22Rv1 (cell line): Measurements from ENCODE around the gene PABPN1.

ENCODE experiments used
- H3K27ac ChIP-seq: fragments of 450-650 bp; 2 replicates; pipeline ENCODE4 v1.5.1; 2017
- CTCF ChIP-seq: fragments of 450-650 bp; IDR thresholded peaks from 2 replicates; pipeline ENCODE4 v1.5.1; 2017; ENCODE audit warnings: mild to moderate bottlenecking
- ZFX ChIP-seq: fragments of 450-650 bp; IDR thresholded peaks from 2 replicates; pipeline ENCODE4 v1.6.1; 2017; ENCODE audit warnings: antibody characterized with exemption, borderline replicate concordance

PABPN1 gene

GRCh38 chr14:23319746-23320583, 1.3 kb upstream of the PABPN1 start:
- TF ChIP-seq CTCF (no peak), ZFX (no peak)
- peak overlapping the region; percentile 96 for H3K27ac ChIP-seq

- TF ChIP-seq ZFX: no peak
- TF ChIP-seq CTCF: peak; percentile 5; the same call in 1 of the 2 replicates
- peak overlapping the region; percentile 96 for H3K27ac ChIP-seq
These were observed 603 bp downstream of the PABPN1 start for GRCh38 chr14:23321572-23322547.

- H3K27ac ChIP-seq: peak overlapping the region; percentile 96
- TF ChIP-seq ZFX: no peak
- TF ChIP-seq CTCF: no peak
These were observed 1.6 kb downstream of the PABPN1 start for GRCh38 chr14:23322568-23323517.

GRCh38 chr14:23323838-23324454, 2.7 kb downstream of the PABPN1 start:
- no peak for TF ChIP-seq CTCF
- TF ChIP-seq ZFX: no peak
- H3K27ac ChIP-seq: peak overlapping the region; percentile 96; the same call in 1 of the 2 replicates

- peak overlapping the region; percentile 96; the same call in 1 of the 2 replicates for H3K27ac ChIP-seq
- no peak for TF ChIP-seq ZFX
These were observed 3.2 kb downstream of the PABPN1 start for GRCh38 chr14:23324455-23324846.

GRCh38 chr14:23324993-23325392, 3.7 kb downstream of the PABPN1 start:
- H3K27ac ChIP-seq: 0 out of 2 replicates have a peak overlapping the region, but pooled peaks have one; percentile 96

GRCh38 chr14:23325746-23326145, 4.5 kb downstream of the PABPN1 start:
- H3K27ac ChIP-seq: peak overlapping the region; percentile 13; the same call in 1 of the 2 replicates

More at GRCh38 chr14:23324993-23325392, 3.7 kb downstream of the PABPN1 start:
- no peak for TF ChIP-seq ZFX
- TF ChIP-seq CTCF: no peak
